IMR-90 (cell line): Measurements from ENCODE around the gene LCN2. TPM values are rescaled to one million over a fixed set of nuclear protein-coding genes. Genes with fewer than 3 reads are reported as not detected.

ENCODE experiments used
- ATAC-seq: fragments of 200-7000 bp; cut with Tn5 transposase; 2 replicates; pipeline ENCODE4 v1.9.1; 2020; ENCODE audit warnings: low read depth, mild to moderate bottlenecking, moderate library complexity
- BruUV-seq: library from RNA; stranded (reverse); fragments of 400-500 nt; replicated peaks from 2 replicates; lab custom pipeline; 2021; lab: Mats Ljungman, UMichigan
- CTCF ChIA-PET: fragments of 300-600 bp; formaldehyde crosslinking; extraction: SDS; loops from one replicate; lab custom pipeline; 2021; ENCODE audit warnings: antibody characterized with exemption; lab: Yijun Ruan, JAX
- POLR2A ChIA-PET: fragments of 300-600 bp; sonication (Branson Sonifier 250); formaldehyde crosslinking; loops from one replicate; lab custom pipeline; 2022; ENCODE audit warnings: antibody characterized with exemption; ENCODE audit not compliant: unreplicated experiment; lab: Charles Lee
- DNase-seq: peaks from one replicate; pipeline ENCODE4 v3.0.0; 2013
- H2AFZ ChIP-seq: replicated peaks from 2 replicates; pipeline ENCODE3; 2013; ENCODE audit warnings: low read length, mild to moderate bottlenecking; ENCODE audit not compliant: poor library complexity
- H2AK5ac ChIP-seq: 2 replicates; pipeline ENCODE4 v1.6.1; 2013; ENCODE audit warnings: low read depth, low read length, inconsistent platforms
- H2AK9ac ChIP-seq: replicated peaks from 2 replicates; pipeline ENCODE3; 2013; ENCODE audit warnings: mild to moderate bottlenecking, low read depth, low read length, moderate library complexity; ENCODE audit not compliant: poor library complexity
- H2BK120ac ChIP-seq: 2 replicates; pipeline ENCODE4 v1.6.1; 2013; ENCODE audit warnings: low read depth, low read length, inconsistent platforms
- H2BK15ac ChIP-seq: 3 replicates; pipeline ENCODE4 v1.6.1; 2013; ENCODE audit warnings: low read depth, low read length, inconsistent platforms
- H2BK20ac ChIP-seq: 2 replicates; pipeline ENCODE4 v1.6.1; 2013; ENCODE audit warnings: low read depth, mild to moderate bottlenecking, inconsistent platforms, low read length, moderate library complexity
- H2BK5ac ChIP-seq: 2 replicates; pipeline ENCODE4 v1.6.1; 2013; ENCODE audit warnings: mild to moderate bottlenecking, low read depth, low read length, inconsistent platforms; ENCODE audit not compliant: poor library complexity, severe bottlenecking
- H3K14ac ChIP-seq: replicated peaks from 2 replicates; pipeline ENCODE4 v1.6.1; 2013; ENCODE audit warnings: low read depth, low read length, inconsistent platforms
- H3K18ac ChIP-seq: 2 replicates; pipeline ENCODE4 v1.6.1; 2013; ENCODE audit warnings: low read depth, low read length, control low read depth
- H3K23ac ChIP-seq: 2 replicates; pipeline ENCODE4 v1.6.1; 2013; ENCODE audit warnings: low read depth, low read length, inconsistent platforms
- H3K27ac ChIP-seq: 2 replicates; pipeline ENCODE4 v1.5.1; 2013; ENCODE audit warnings: mild to moderate bottlenecking, control low read depth, low read length; ENCODE audit not compliant: insufficient read depth
- H3K27me3 ChIP-seq: 2 replicates; pipeline ENCODE4 v1.6.1; 2013; ENCODE audit warnings: low read length; ENCODE audit not compliant: control insufficient read depth, insufficient read depth
- H3K36me3 ChIP-seq: 2 replicates; pipeline ENCODE4 v1.6.1; 2013; ENCODE audit warnings: low read length, mixed read lengths; ENCODE audit not compliant: control insufficient read depth, insufficient read depth
- H3K4ac ChIP-seq: 2 replicates; pipeline ENCODE4 v1.6.1; 2013; ENCODE audit warnings: low read depth, low read length, inconsistent platforms
- H3K4me1 ChIP-seq: 2 replicates; pipeline ENCODE4 v1.6.1; 2013; ENCODE audit warnings: low read length, mixed read lengths; ENCODE audit not compliant: control insufficient read depth, insufficient read depth
- H3K4me2 ChIP-seq: 2 replicates; pipeline ENCODE4 v1.6.1; 2013; ENCODE audit warnings: low read depth, mild to moderate bottlenecking, control low read depth, low read length, moderate library complexity
- H3K4me3 ChIP-seq: 2 replicates; pipeline ENCODE4 v1.5.1; 2013; ENCODE audit warnings: low read depth, mild to moderate bottlenecking, control low read depth, low read length, moderate library complexity; ENCODE audit not compliant: insufficient read depth
- H3K56ac ChIP-seq: 2 replicates; pipeline ENCODE4 v1.6.1; 2013; ENCODE audit warnings: low read length, inconsistent platforms; ENCODE audit not compliant: insufficient read depth; ENCODE audit errors: extremely low read depth
- H3K79me1 ChIP-seq, 2 experiments: 2 replicates each; pipeline ENCODE4 v1.6.1; 2013; ENCODE audit warnings: low read length in 2 of 2, inconsistent platforms in 1 of 2, low read depth in 1 of 2
- H3K9ac ChIP-seq: 2 replicates; pipeline ENCODE4 v1.6.1; 2013; ENCODE audit warnings: low read depth, low read length, control low read depth
- H3K9me1 ChIP-seq: 2 replicates; pipeline ENCODE4 v1.6.1; 2013; ENCODE audit warnings: low read length, inconsistent platforms; ENCODE audit not compliant: insufficient read depth
- H3K9me3 ChIP-seq: 2 replicates; pipeline ENCODE4 v1.6.1; 2013; ENCODE audit warnings: low read length; ENCODE audit not compliant: control insufficient read depth, insufficient read depth
- H4K20me1 ChIP-seq: 2 replicates; pipeline ENCODE4 v1.6.1; 2013; ENCODE audit warnings: low read length, inconsistent platforms; ENCODE audit not compliant: insufficient read depth
- H4K5ac ChIP-seq: 2 replicates; pipeline ENCODE4 v1.6.1; 2013; ENCODE audit warnings: mild to moderate bottlenecking, low read depth, low read length, control low read depth
- H4K8ac ChIP-seq, 2 experiments: 2 replicates each; pipeline ENCODE4 v1.6.1; 2013; ENCODE audit warnings: low read depth in 2 of 2, low read length in 2 of 2, control low read depth in 1 of 2, inconsistent platforms in 1 of 2
- H4K91ac ChIP-seq: 2 replicates; pipeline ENCODE4 v1.6.1; 2013; ENCODE audit warnings: low read depth, low read length, inconsistent platforms; ENCODE audit not compliant: insufficient read depth
- BHLHE40 ChIP-seq: fragments of 150-350 bp; IDR thresholded peaks from 2 replicates; pipeline ENCODE4 v1.6.1; 2016; ENCODE audit warnings: mild to moderate bottlenecking, low read depth, low read length
- CEBPB ChIP-seq: IDR thresholded peaks from 2 replicates; pipeline ENCODE4 v1.6.1; 2012; ENCODE audit warnings: low read depth, low read length, improper control_type of control experiment
- CHD1 ChIP-seq: IDR thresholded peaks from 2 replicates; pipeline ENCODE4 v1.6.1; 2012; ENCODE audit warnings: low read depth, low read length, improper control_type of control experiment
- FOS ChIP-seq: fragments of 150-350 bp; IDR thresholded peaks from 2 replicates; pipeline ENCODE4 v1.6.1; 2016; ENCODE audit warnings: low read depth, low read length
- MAFK ChIP-seq: IDR thresholded peaks from 2 replicates; pipeline ENCODE4 v1.6.1; 2012; ENCODE audit warnings: low read depth, low read length, improper control_type of control experiment
- MAZ ChIP-seq: IDR thresholded peaks from 2 replicates; pipeline ENCODE4 v1.6.1; 2012; ENCODE audit warnings: low read depth, mild to moderate bottlenecking, low read length, improper control_type of control experiment, moderate library complexity, borderline replicate concordance
- NFE2L2 ChIP-seq: fragments of 150-350 bp; IDR thresholded peaks from 2 replicates; pipeline ENCODE4 v1.6.1; 2016; ENCODE audit warnings: low read depth, mild to moderate bottlenecking, low read length
- POLR2A ChIP-seq: IDR thresholded peaks from 2 replicates; pipeline ENCODE4 v1.6.1; 2012; ENCODE audit warnings: mild to moderate bottlenecking, low read depth, low read length
- RAD21 ChIP-seq: IDR thresholded peaks from 2 replicates; pipeline ENCODE4 v1.6.1; 2012; ENCODE audit warnings: low read length, improper control_type of control experiment
- RCOR1 ChIP-seq: IDR thresholded peaks from 2 replicates; pipeline ENCODE4 v1.6.1; 2012; ENCODE audit warnings: mild to moderate bottlenecking, low read length, improper control_type of control experiment; ENCODE audit not compliant: insufficient replicate concordance
- RFX5 ChIP-seq: IDR thresholded peaks from 2 replicates; pipeline ENCODE4 v1.8.0; 2012; ENCODE audit warnings: low read depth, mild to moderate bottlenecking, low read length, moderate library complexity
- SMC3 ChIP-seq: fragments of 150-350 bp; IDR thresholded peaks from 2 replicates; pipeline ENCODE4 v1.6.1; 2016; ENCODE audit warnings: low read depth, mild to moderate bottlenecking, antibody characterized with exemption, low read length, moderate library complexity
- WGBS, 2 experiments: methylation state at CpG; one replicate each; pipeline versions ENCODE4 v1.1.5 to v1.1.7; 2013; ENCODE audit warnings: missing lambda C conversion rate in 2 of 2; ENCODE audit not compliant: insufficient read length in 1 of 2; ENCODE audit errors: extremely low coverage in 2 of 2; 5-methylcytosine and 5-hydroxymethylcytosine counted together
- dilution Hi-C: fragments of 300-500 bp; cut with HindIII; formaldehyde crosslinking; loops from one replicate; pipeline ENCODE4 v1.14.3; 2018; ENCODE audit warnings: low sequenced_read_pairs; ENCODE audit not compliant: unreplicated experiment
- in situ Hi-C: fragments of 300-500 bp; cut with MboI; formaldehyde crosslinking; loops from 3 replicates; pipeline ENCODE4 v1.14.3; 2019; ENCODE audit warnings: low sequenced_read_pairs, inconsistent platforms, mixed read lengths
- intact Hi-C: fragments of 100-400 bp; cut with micrococcal nuclease; formaldehyde crosslinking; loops from 2 replicates; pipeline ENCODE4 v1.10.0; 2022
- polyA plus RNA-seq, 3 experiments: library from polyadenylated mRNA; depleted of rRNA; stranded (reverse); fragments of >200 nt; gene quantifications; 2 replicates each; pipeline ENCODE4 v1.2.3, GENCODE V29; 2012; ENCODE audit warnings: low replicate concordance in 1 of 3
- total RNA-seq: library from RNA; depleted of rRNA; stranded (reverse); fragments of >200 nt; gene quantifications from 2 replicates; pipeline ENCODE4 v1.2.3, GENCODE V29; 2012
- TF ChIP-seq, protein P1 (sequence below): fragments of 150-350 bp; IDR thresholded peaks from 2 replicates; pipeline ENCODE4 v1.6.1; 2017; ENCODE audit warnings: mild to moderate bottlenecking, antibody characterized with exemption, low read length, low read depth
- TF ChIP-seq, protein P2 (sequence below): conservative IDR thresholded peaks from 2 replicates; pipeline ENCODE4 v1.5.1; 2012; ENCODE audit warnings: mild to moderate bottlenecking, low read depth, low read length, improper control_type of control experiment
- TF ChIP-seq, protein P3 (sequence below): fragments of 150-350 bp; IDR thresholded peaks from 2 replicates; pipeline ENCODE4 v1.6.1; 2016; ENCODE audit warnings: low read depth, mild to moderate bottlenecking, low read length, moderate library complexity, borderline replicate concordance

The LCN2 gene
- total and polyA plus RNA-seq, 2 of the 4 experiments (the other 2 are of a cell fraction): not detected

DNA sequence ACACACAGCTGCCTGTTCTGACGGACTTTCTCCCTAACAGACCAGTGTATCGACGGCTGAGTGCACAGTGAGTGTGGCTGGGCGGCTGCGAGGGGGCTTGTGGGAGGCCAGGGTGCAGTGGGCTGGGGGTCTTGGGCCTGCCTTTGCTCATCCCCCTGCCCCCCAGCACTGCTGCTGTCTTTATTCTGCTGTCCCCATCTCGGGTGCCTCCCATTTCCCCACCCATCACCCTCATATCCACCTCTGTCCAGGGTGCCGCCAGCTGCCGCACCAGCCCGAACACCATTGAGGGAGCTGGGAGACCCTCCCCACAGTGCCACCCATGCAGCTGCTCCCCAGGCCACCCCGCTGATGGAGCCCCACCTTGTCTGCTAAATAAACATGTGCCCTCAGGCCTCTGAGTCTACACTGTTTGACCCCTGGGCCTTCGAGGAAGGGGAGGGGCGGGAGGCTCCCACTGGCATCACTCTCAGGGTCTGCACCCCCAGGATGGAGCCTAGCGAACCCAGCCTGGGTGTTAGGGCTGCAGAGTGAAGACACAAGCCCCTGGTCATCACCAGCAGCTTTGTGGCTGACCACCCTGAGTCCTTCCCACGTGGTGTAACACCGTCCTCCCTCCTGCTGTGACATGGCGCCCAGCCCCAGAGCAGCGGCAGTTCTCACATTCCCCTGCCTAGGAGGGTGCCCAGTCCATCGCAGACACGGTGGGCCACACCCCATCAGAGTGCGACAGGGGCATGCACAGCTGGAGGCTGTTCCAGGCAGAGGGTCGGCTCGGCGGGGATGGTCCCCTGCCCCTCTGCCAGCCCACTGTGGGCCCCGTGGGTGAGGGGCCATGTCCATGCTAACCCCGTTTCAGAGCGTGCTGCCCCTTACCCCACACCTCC is 4.0 kb downstream of the LCN2 start:
- Histone ChIP-seq H2BK20ac (no peak overlapping the region), H3K4me2 (no peak overlapping the region), H3K9me1 (no peaks in the 10 kb centered on the region; the same call in 1 of the 2 replicates), H4K8ac (no peak overlapping the region), H2BK15ac (no peak overlapping the region), H2BK5ac (no peak overlapping the region), H3K4ac (no peak overlapping the region), H3K4me3 (no peak overlapping the region), H3K27ac (no peak overlapping the region), H3K4me1 (no peaks in the 10 kb centered on the region), H3K56ac (no peak overlapping the region), H3K79me1 (no peaks in the 10 kb centered on the region), H3K9me3 (no peaks in the 10 kb centered on the region), H3K14ac (no peak overlapping the region), H3K27me3 (peaks cover 14% of the 10 kb centered on the region; the same call in 1 of the 2 replicates), H2AFZ (no peak overlapping the region), H3K9ac (no peak overlapping the region), H2BK120ac (no peak overlapping the region), H4K20me1 (no peaks in the 10 kb centered on the region), H4K91ac (no peak overlapping the region), H4K5ac (no peak overlapping the region), H2AK5ac (no peak overlapping the region), H3K23ac (no peak overlapping the region), H2AK9ac (no peak overlapping the region), H3K36me3 (no peaks in the 10 kb centered on the region), H3K18ac (no peak overlapping the region)
- ChIA-PET POLR2A (no interaction called here), CTCF (no interaction called here)
- DNase-seq: no peak
- 65% methylated on average over 7 of the region's 26 CpGs; no CpG with 5 or more reads in 1 of the 2 experiments for WGBS, 2 experiments
- intact Hi-C loops: no loop called here
- dilution Hi-C loops: no loop called here
- in situ Hi-C loops: no loop called here
- ATAC-seq: no peak
- BruUV-seq: no TSS peak
- TF ChIP-seq MAFK (no peak), RFX5 (no peak), BHLHE40 (no peak), SMC3 (no peak), POLR2A (no peak), CHD1 (no peak), CEBPB (no peak), RCOR1 (no peak), MAZ (no peak), FOS (no peak), RAD21 (no peak), NFE2L2 (no peak)
- TF ChIP-seq, protein P1, sequence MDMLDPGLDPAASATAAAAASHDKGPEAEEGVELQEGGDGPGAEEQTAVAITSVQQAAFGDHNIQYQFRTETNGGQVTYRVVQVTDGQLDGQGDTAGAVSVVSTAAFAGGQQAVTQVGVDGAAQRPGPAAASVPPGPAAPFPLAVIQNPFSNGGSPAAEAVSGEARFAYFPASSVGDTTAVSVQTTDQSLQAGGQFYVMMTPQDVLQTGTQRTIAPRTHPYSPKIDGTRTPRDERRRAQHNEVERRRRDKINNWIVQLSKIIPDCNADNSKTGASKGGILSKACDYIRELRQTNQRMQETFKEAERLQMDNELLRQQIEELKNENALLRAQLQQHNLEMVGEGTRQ: no peak
- TF ChIP-seq, protein P2, sequence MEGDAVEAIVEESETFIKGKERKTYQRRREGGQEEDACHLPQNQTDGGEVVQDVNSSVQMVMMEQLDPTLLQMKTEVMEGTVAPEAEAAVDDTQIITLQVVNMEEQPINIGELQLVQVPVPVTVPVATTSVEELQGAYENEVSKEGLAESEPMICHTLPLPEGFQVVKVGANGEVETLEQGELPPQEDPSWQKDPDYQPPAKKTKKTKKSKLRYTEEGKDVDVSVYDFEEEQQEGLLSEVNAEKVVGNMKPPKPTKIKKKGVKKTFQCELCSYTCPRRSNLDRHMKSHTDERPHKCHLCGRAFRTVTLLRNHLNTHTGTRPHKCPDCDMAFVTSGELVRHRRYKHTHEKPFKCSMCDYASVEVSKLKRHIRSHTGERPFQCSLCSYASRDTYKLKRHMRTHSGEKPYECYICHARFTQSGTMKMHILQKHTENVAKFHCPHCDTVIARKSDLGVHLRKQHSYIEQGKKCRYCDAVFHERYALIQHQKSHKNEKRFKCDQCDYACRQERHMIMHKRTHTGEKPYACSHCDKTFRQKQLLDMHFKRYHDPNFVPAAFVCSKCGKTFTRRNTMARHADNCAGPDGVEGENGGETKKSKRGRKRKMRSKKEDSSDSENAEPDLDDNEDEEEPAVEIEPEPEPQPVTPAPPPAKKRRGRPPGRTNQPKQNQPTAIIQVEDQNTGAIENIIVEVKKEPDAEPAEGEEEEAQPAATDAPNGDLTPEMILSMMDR: no peak
- TF ChIP-seq, protein P3, sequence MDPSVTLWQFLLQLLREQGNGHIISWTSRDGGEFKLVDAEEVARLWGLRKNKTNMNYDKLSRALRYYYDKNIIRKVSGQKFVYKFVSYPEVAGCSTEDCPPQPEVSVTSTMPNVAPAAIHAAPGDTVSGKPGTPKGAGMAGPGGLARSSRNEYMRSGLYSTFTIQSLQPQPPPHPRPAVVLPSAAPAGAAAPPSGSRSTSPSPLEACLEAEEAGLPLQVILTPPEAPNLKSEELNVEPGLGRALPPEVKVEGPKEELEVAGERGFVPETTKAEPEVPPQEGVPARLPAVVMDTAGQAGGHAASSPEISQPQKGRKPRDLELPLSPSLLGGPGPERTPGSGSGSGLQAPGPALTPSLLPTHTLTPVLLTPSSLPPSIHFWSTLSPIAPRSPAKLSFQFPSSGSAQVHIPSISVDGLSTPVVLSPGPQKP: no peak
